Stimulated activated naive CD4-positive, alpha-beta T cell (primary cell): ENCODE data around the gene LHPP.

Source experiments
- DNase-seq, 6 experiments: peaks; one replicate each; lab custom pipeline; 2025; lab: John Stamatoyannopoulos, UW

The LHPP gene

GRCh38 chr10:124659380-124659779 is 197.8 kb downstream of the LHPP start:
- DNase-seq = no peak

GRCh38 chr10:124660404-124661125 is 198.9 kb downstream of the LHPP start:
- no peak for DNase-seq

- no peak for DNase-seq
Measured at GRCh38 chr10:124661660-124662180, 200.1 kb downstream of the LHPP start.

- DNase-seq = no peak
Measured at GRCh38 chr10:124663228-124663627, 201.6 kb downstream of the LHPP start.
